Neuronal stem cell (in vitro differentiated cells): ENCODE data around the gene IFI27.
"Not testable (repeated sequence)": the region's sequence is repeated elsewhere in the genome, so short reads cannot be mapped to it uniquely, and the experiment has no call there.

Experiments used
- DNase-seq: peaks from one replicate; pipeline ENCODE4 v3.0.0-alpha.2; 2013; ENCODE audit warnings: low spot score
- H2AFZ ChIP-seq: one replicate; pipeline ENCODE4 v1.6.1; 2013; ENCODE audit warnings: mild to moderate bottlenecking, low read length, inconsistent platforms
- H2AK5ac ChIP-seq: 2 replicates; pipeline ENCODE4 v1.6.1; 2013; ENCODE audit warnings: low read depth, mild to moderate bottlenecking, inconsistent platforms, low read length, moderate library complexity, mixed read lengths
- H2BK120ac ChIP-seq: 2 replicates; pipeline ENCODE4 v1.6.1; 2013; ENCODE audit warnings: low read depth, mild to moderate bottlenecking, inconsistent platforms, low read length, moderate library complexity, mixed read lengths
- H2BK12ac ChIP-seq: one replicate; pipeline ENCODE4 v1.6.1; 2013; ENCODE audit warnings: low read length, inconsistent platforms
- H2BK15ac ChIP-seq: 2 replicates; pipeline ENCODE4 v1.6.1; 2013; ENCODE audit warnings: mild to moderate bottlenecking, low read length, inconsistent platforms, mixed read lengths
- H2BK5ac ChIP-seq: one replicate; pipeline ENCODE4 v1.6.1; 2013; ENCODE audit warnings: inconsistent platforms, mild to moderate bottlenecking, low read length, moderate library complexity
- H3K14ac ChIP-seq: one replicate; pipeline ENCODE4 v1.6.1; 2013; ENCODE audit warnings: low read length, inconsistent platforms
- H3K18ac ChIP-seq: 2 replicates; pipeline ENCODE4 v1.6.1; 2013; ENCODE audit warnings: low read length, inconsistent platforms
- H3K23ac ChIP-seq: 2 replicates; pipeline ENCODE4 v1.6.1; 2013; ENCODE audit warnings: low read depth, mild to moderate bottlenecking, mixed read lengths, low read length, inconsistent platforms; ENCODE audit not compliant: poor library complexity
- H3K27ac ChIP-seq: replicated peaks from 3 replicates; pipeline ENCODE4 v1.5.1; 2013; ENCODE audit warnings: low read length, inconsistent platforms
- H3K27me3 ChIP-seq, 3 experiments: 2 replicates each; pipeline ENCODE4 v1.6.1; 2013; ENCODE audit warnings: low read length in 3 of 3, mild to moderate bottlenecking in 2 of 3, inconsistent platforms in 1 of 3, low read depth in 1 of 3, mixed read lengths in 1 of 3, moderate library complexity in 1 of 3; ENCODE audit not compliant: control insufficient read depth in 3 of 3, insufficient read depth in 3 of 3
- H3K36me3 ChIP-seq, 2 donors: replicated peaks in 1 of 2; 2 replicates each; pipeline ENCODE4 v1.6.1; 2013; ENCODE audit warnings: low read length in 2 of 2; ENCODE audit not compliant: control insufficient read depth in 2 of 2, insufficient read depth in 2 of 2
- H3K4ac ChIP-seq: 2 replicates; pipeline ENCODE4 v1.6.1; 2013; ENCODE audit warnings: inconsistent platforms, mild to moderate bottlenecking, low read length, moderate library complexity
- H3K4me1 ChIP-seq, 2 donors: 1 replicate in 1 of 2; 2 replicates in 1 of 2; pipeline ENCODE4 v1.6.1; 2013; ENCODE audit warnings: low read length in 2 of 2, low read depth in 1 of 2; ENCODE audit not compliant: control insufficient read depth in 2 of 2, insufficient read depth in 1 of 2
- H3K4me2 ChIP-seq: one replicate; pipeline ENCODE4 v1.6.1; 2013; ENCODE audit warnings: mild to moderate bottlenecking, low read length, inconsistent platforms; ENCODE audit not compliant: insufficient read depth, poor library complexity, severe bottlenecking
- H3K4me3 ChIP-seq, 2 donors: 2 replicates each; pipeline ENCODE4 v1.5.1; 2013; ENCODE audit warnings: low read length in 2 of 2, mild to moderate bottlenecking in 2 of 2, inconsistent platforms in 1 of 2, moderate library complexity in 1 of 2
- H3K79me1 ChIP-seq: one replicate; pipeline ENCODE4 v1.6.1; 2013; ENCODE audit warnings: low read depth, mild to moderate bottlenecking, inconsistent platforms, low read length, moderate library complexity
- H3K9ac ChIP-seq: one replicate; pipeline ENCODE4 v1.6.1; 2013; ENCODE audit warnings: mild to moderate bottlenecking, low read depth, low read length, inconsistent platforms; ENCODE audit not compliant: poor library complexity
- H3K9me3 ChIP-seq, 2 donors: replicated peaks in 1 of 2; 2 replicates each; pipeline versions ENCODE3 to v1.6.1; 2013; ENCODE audit warnings: low read length in 2 of 2, mild to moderate bottlenecking in 2 of 2, inconsistent platforms in 1 of 2, low read depth in 1 of 2, mixed read lengths in 1 of 2, moderate library complexity in 1 of 2; ENCODE audit not compliant: control insufficient read depth in 2 of 2, insufficient read depth in 1 of 2
- H4K8ac ChIP-seq: one replicate; pipeline ENCODE4 v1.6.1; 2013; ENCODE audit warnings: low read depth, mild to moderate bottlenecking, inconsistent platforms, low read length, moderate library complexity
- H4K91ac ChIP-seq: one replicate; pipeline ENCODE4 v1.6.1; 2013; ENCODE audit warnings: low read length, low read depth, mild to moderate bottlenecking, inconsistent platforms; ENCODE audit not compliant: poor library complexity
- WGBS, 2 donors: extraction: QIAGEN DNeasy Blood & Tissue Kit; methylation state at CpG; one replicate each; pipeline ENCODE4 v1.1.7; 2013; ENCODE audit warnings: missing lambda C conversion rate in 2 of 2, mixed read lengths in 1 of 2; ENCODE audit not compliant: insufficient read length in 2 of 2, insufficient replicate concordance in 1 of 2; ENCODE audit errors: extremely low coverage in 2 of 2; 5-methylcytosine and 5-hydroxymethylcytosine counted together

Gene IFI27

DNA sequence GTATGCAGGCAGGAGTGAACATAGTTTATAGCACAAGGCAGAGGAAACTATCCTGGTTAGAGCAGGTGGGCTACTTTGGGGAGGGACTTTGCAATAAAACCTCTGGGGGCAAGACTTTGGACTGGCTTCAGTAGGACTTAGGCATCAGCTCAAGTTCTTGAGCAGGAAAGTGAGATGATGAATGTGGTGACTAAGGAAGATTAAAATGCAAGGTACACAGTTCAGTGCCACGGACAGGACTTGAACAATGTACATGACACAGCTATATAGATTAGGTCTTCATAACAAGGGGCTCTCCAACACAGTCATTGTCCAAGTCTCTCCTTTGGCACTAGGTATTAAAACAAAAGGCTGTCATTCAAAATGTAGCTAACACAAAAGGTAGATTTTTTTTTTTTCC lies 42.1 kb downstream of the IFI27 start:
- Histone ChIP-seq H3K36me3 (no peaks in the 10 kb centered on the region), H2BK12ac (no peak overlapping the region), H3K27me3 (no peaks in the 10 kb centered on the region), H3K14ac (no peak overlapping the region), H2BK15ac (no peak overlapping the region), H3K4ac (no peak overlapping the region), H3K4me2 (no peak overlapping the region), H3K9me3 (peaks cover 0 to 6% of the 10 kb centered on the region in 2 donors), H2AK5ac (no peak overlapping the region), H2AFZ (no peak overlapping the region), H4K8ac (no peak overlapping the region), H2BK5ac (no peak overlapping the region), H2BK120ac (no peak overlapping the region), H3K27ac (no peak overlapping the region), H3K18ac (no peak overlapping the region), H3K79me1 (no peaks in the 10 kb centered on the region), H4K91ac (no peak overlapping the region), H3K4me1 (peaks cover 0 to 10% of the 10 kb centered on the region in 2 donors), H3K23ac (no peak overlapping the region), H3K9ac (no peak overlapping the region), H3K4me3 (no peak overlapping the region)
- WGBS, 2 donors: no CpG with 5 or more reads among the region's 1 CpG
- no peak for DNase-seq

DNA sequence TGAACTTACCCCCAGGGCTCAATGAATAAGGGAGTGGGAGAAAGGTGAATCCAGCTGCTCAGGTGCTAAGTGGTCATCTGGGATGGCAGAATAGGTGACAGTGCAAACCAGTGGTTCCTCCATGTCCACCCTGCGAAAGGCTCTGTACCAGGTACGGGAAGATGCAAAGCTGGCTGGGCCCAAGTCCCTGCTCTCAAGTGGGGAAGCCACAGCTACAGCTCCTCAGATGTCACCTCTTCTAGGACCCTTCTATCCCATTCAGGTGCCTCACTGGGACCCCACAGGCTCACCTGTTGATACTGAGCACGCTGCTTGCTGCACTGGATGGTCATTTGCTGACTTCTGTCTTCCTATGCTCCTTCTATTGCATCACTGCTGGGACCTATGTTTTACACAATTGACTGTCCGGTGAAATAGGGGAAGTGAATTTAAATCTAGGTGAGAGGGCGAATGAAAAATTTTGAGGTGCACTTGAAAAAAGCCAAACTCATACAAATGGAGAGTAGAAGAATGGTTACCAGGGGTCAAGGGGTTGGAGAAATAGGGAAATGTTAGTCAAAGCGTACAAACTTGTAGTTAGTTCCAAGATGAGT lies 43.3 kb downstream of the IFI27 start:
- H2BK15ac ChIP-seq: no peak overlapping the region
- H3K27me3 ChIP-seq: no peaks in the 10 kb centered on the region
- H2BK12ac ChIP-seq: no peak overlapping the region
- DNase-seq: no peak
- H2AFZ ChIP-seq: no peak overlapping the region
- no peak overlapping the region for H3K9ac ChIP-seq
- H3K36me3 ChIP-seq: no peaks in the 10 kb centered on the region
- no peak overlapping the region for H3K4me2 ChIP-seq
- no peak overlapping the region for H3K4me3 ChIP-seq
- H3K18ac ChIP-seq: no peak overlapping the region
- peaks cover 0 to 14% of the 10 kb centered on the region in 2 donors for H3K4me1 ChIP-seq
- no peak overlapping the region for H3K27ac ChIP-seq
- H2AK5ac ChIP-seq: peak overlapping the region; percentile 20
- H3K4ac ChIP-seq: no peak overlapping the region
- no CpG with 5 or more reads among the region's 6 CpGs for WGBS, 2 donors
- no peak overlapping the region for H3K14ac ChIP-seq
- H2BK120ac ChIP-seq: peak overlapping the region; percentile 51
- no peak overlapping the region for H2BK5ac ChIP-seq
- H3K9me3 ChIP-seq: peaks cover 0 to 6% of the 10 kb centered on the region in 2 donors
- no peak overlapping the region for H4K8ac ChIP-seq
- no peak overlapping the region for H3K23ac ChIP-seq
- H3K79me1 ChIP-seq: no peaks in the 10 kb centered on the region
- no peak overlapping the region for H4K91ac ChIP-seq

DNA sequence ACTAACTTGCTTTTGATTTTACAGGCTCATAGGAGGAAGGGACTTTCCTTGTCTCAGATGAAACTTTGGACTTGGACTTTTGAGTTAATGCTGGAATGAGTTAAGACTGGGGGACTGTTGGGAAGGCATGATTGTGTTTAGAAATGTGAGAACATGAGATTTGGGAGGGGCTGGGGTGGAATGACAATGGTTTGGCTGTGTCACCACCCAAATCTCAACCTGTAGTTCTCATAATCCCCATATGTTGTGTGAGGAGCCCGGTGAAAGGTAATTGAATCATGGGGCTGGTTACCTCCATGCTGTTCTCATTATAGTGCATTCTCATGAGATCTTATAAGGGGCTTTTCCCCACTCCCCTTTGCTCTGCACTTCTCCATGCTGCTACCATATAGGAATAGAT lies 45.6 kb downstream of the IFI27 start:
- not testable (repeated sequence) for H3K9ac ChIP-seq, H3K14ac ChIP-seq, H3K18ac ChIP-seq, H3K4ac ChIP-seq, DNase-seq, H2BK12ac ChIP-seq, H3K23ac ChIP-seq, H3K9me3 ChIP-seq, H2AFZ ChIP-seq, H2BK5ac ChIP-seq, H2AK5ac ChIP-seq, H3K36me3 ChIP-seq, H4K91ac ChIP-seq, H3K4me2 ChIP-seq, H4K8ac ChIP-seq, H3K27me3 ChIP-seq, H3K4me3 ChIP-seq, H2BK120ac ChIP-seq, H3K79me1 ChIP-seq, H3K27ac ChIP-seq, H2BK15ac ChIP-seq
- WGBS, 2 donors: no CpG with 5 or more reads among the region's 1 CpG
- H3K4me1 ChIP-seq: peaks cover 0 to 14% of the 10 kb centered on the region in 2 donors

DNA sequence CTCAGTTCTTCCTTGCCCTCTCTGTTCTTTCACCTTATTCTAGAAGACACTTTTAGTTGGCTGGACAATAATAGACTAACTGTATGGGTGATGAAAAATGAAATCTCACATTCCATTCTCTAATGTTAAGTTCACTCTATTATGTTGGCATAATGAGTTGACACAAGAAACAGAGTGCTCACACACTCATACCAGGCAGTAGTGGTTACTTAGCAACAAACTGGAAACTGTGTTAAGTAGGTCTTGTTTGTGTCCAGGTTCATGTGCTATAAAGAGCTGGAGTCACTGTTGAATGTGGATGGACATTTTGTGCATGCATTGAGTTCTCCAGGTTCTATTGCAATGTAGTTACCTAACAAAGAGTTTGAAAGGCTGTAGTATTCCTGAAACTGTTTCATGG lies 46.7 kb downstream of the IFI27 start:
- H3K4ac ChIP-seq: no peak overlapping the region
- no peak overlapping the region for H3K18ac ChIP-seq
- H3K4me3 ChIP-seq: no peak overlapping the region
- no peak overlapping the region for H2BK5ac ChIP-seq
- no peak overlapping the region for H4K91ac ChIP-seq
- no peak overlapping the region for H2BK12ac ChIP-seq
- no peak overlapping the region for H2BK15ac ChIP-seq
- peaks cover 0 to 3% (median 0%) of the 10 kb centered on the region in 3 experiments for H3K27me3 ChIP-seq
- no peak overlapping the region for H2AFZ ChIP-seq
- no peak overlapping the region for H3K27ac ChIP-seq
- H3K4me2 ChIP-seq: no peak overlapping the region
- H3K79me1 ChIP-seq: no peaks in the 10 kb centered on the region
- H3K4me1 ChIP-seq: peaks cover 0 to 14% of the 10 kb centered on the region in 2 donors
- H2AK5ac ChIP-seq: no peak overlapping the region
- no peak for DNase-seq
- no peak overlapping the region for H2BK120ac ChIP-seq
- H3K9me3 ChIP-seq: peaks cover 0 to 6% of the 10 kb centered on the region in 2 donors
- H4K8ac ChIP-seq: no peak overlapping the region
- H3K36me3 ChIP-seq: no peaks in the 10 kb centered on the region
- no peak overlapping the region for H3K14ac ChIP-seq
- H3K9ac ChIP-seq: no peak overlapping the region
- H3K23ac ChIP-seq: no peak overlapping the region
